K562 (cell line): ENCODE results near the gene SRGAP3. TPM values are rescaled to one million over a fixed set of nuclear protein-coding genes. Genes with fewer than 3 reads are reported as not detected.

Experiments
- ATAC-seq: fragments of 200-7000 bp; cut with Tn5 transposase; 3 replicates; pipeline ENCODE4 v1.9.1; 2020; ENCODE audit warnings: moderate library complexity
- BruUV-seq: library from RNA; stranded (reverse); fragments of 400-500 nt; replicated peaks from 2 replicates; lab custom pipeline; 2021; lab: Mats Ljungman, UMichigan
- CTCF ChIA-PET: fragments of 300-600 bp; formaldehyde crosslinking; extraction: SDS; loops from one replicate; lab custom pipeline; 2021; ENCODE audit warnings: low intra/inter-chr PET ratio; lab: Yijun Ruan, JAX
- POLR2A ChIA-PET: fragments of 300-600, 350-650 bp; sonication (Branson Sonifier 250); formaldehyde crosslinking; extraction: SDS; loops from one replicate; lab custom pipeline; 2021; ENCODE audit warnings: antibody characterized with exemption, inconsistent platforms; lab: Yijun Ruan, JAX
- DNase-seq, 4 experiments: peaks; one replicate each; pipeline versions ENCODE4 v3.0.0 to v3.0.0-alpha.2; 2011 to 2018; ENCODE audit warnings: low spot score in 3 of 4, mixed read lengths in 3 of 4; ENCODE audit errors: extremely low read depth in 1 of 4
- FAIRE-seq: peaks from 2 replicates; lab custom pipeline; 2011; peaks lifted over from hg19 to GRCh38; lab: Jason Lieb, UNC
- H2AFZ ChIP-seq: 2 replicates; pipeline ENCODE4 v1.6.0; 2011; ENCODE audit warnings: low read depth, low read length, control low read depth, inconsistent platforms
- H3K27ac ChIP-seq: fragments of 200-600 bp; 3 replicates; pipeline ENCODE4 v1.8.0; 2011; ENCODE audit warnings: low read depth, mild to moderate bottlenecking, control low read depth, inconsistent platforms, low read length, moderate library complexity, mixed read lengths; ENCODE audit errors: extremely low read depth
- H3K27me3 ChIP-seq, 2 experiments: fragments of 300-600 bp in 1 of 2; 2 replicates in 1 of 2; 3 replicates in 1 of 2; pipeline versions ENCODE4 v1.6.0 to v1.8.0; 2011; ENCODE audit warnings: inconsistent platforms in 2 of 2, low read length in 2 of 2, mild to moderate bottlenecking in 1 of 2, mixed read lengths in 1 of 2, moderate library complexity in 1 of 2; ENCODE audit not compliant: control insufficient read depth in 2 of 2, insufficient read depth in 2 of 2
- H3K36me3 ChIP-seq: fragments of 300-600 bp; 3 replicates; pipeline ENCODE4 v1.8.0; 2011; ENCODE audit warnings: mild to moderate bottlenecking, low read length, inconsistent platforms; ENCODE audit not compliant: control insufficient read depth, insufficient read depth
- H3K4me1 ChIP-seq, 2 experiments: fragments of 200-600 bp in 1 of 2; replicated peaks in 1 of 2; 2 replicates in 1 of 2; 3 replicates in 1 of 2; pipeline versions ENCODE4 v1.5.1 to v1.8.0; 2011; ENCODE audit warnings: inconsistent platforms in 2 of 2, low read length in 2 of 2, mild to moderate bottlenecking in 1 of 2, mixed read lengths in 1 of 2, moderate library complexity in 1 of 2; ENCODE audit not compliant: control insufficient read depth in 2 of 2, insufficient read depth in 2 of 2
- H3K4me2 ChIP-seq: 2 replicates; pipeline ENCODE4 v1.6.1; 2011; ENCODE audit warnings: low read length, control low read depth, inconsistent platforms, mixed read lengths; ENCODE audit not compliant: insufficient read depth
- H3K4me3 ChIP-seq: fragments of 200-600 bp; sonication (generic), shearing (Covaris generic); 2 replicates; pipeline ENCODE4 v1.5.1; 2016; ENCODE audit warnings: control low read depth, inconsistent platforms
- H3K79me2 ChIP-seq: fragments of 200-600 bp; 3 replicates; pipeline ENCODE4 v1.8.0; 2011; ENCODE audit warnings: low read length, inconsistent platforms; ENCODE audit not compliant: control insufficient read depth, insufficient read depth
- H3K9ac ChIP-seq, 2 experiments: 2 replicates each; pipeline versions ENCODE4 v1.6.0 to v1.6.1; 2011; ENCODE audit warnings: low read depth in 2 of 2, low read length in 2 of 2, control low read depth in 1 of 2, inconsistent platforms in 1 of 2, mild to moderate bottlenecking in 1 of 2, mixed read lengths in 1 of 2; ENCODE audit not compliant: insufficient read depth in 1 of 2
- H3K9me1 ChIP-seq: one replicate; pipeline ENCODE4 v1.6.0; 2011; ENCODE audit warnings: inconsistent platforms, mild to moderate bottlenecking, low read length, moderate library complexity; ENCODE audit not compliant: control insufficient read depth, insufficient read depth
- H3K9me3 ChIP-seq: replicated peaks from 2 replicates; pipeline ENCODE4 v1.5.1; 2011; ENCODE audit warnings: low read depth, low read length, inconsistent platforms; ENCODE audit not compliant: control insufficient read depth, insufficient read depth
- H4K20me1 ChIP-seq: replicated peaks from 2 replicates; pipeline ENCODE4 v1.6.1; 2011; ENCODE audit warnings: low read length, inconsistent platforms, mixed read lengths; ENCODE audit not compliant: control insufficient read depth, insufficient read depth
- BCL6 ChIP-seq: fragments of 250-450 bp; sonication (Bioruptor Pico); IDR thresholded peaks from 2 replicates; pipeline ENCODE4 v1.4.0; 2020
- COPS2 ChIP-seq: fragments of 450-650 bp; conservative IDR thresholded peaks from 2 replicates; pipeline ENCODE4 v1.6.1; 2016; ENCODE audit warnings: mild to moderate bottlenecking, moderate library complexity
- JUND ChIP-seq, 2 experiments: IDR thresholded peaks; 2 replicates in 1 of 2; 3 replicates in 1 of 2; pipeline ENCODE4 v1.6.1; 2011; ENCODE audit warnings: borderline replicate concordance in 2 of 2, low read depth in 2 of 2, low read length in 2 of 2, improper control_type of control experiment in 1 of 2, missing biosample characterization in 1 of 2, missing genetic modification characterization in 1 of 2, missing genetic modification reagents in 1 of 2
- SMAD3 ChIP-seq: fragments of 450-650 bp; formaldehyde crosslinking; conservative IDR thresholded peaks from 2 replicates; pipeline ENCODE4 v1.4.0; 2020; ENCODE audit warnings: mild to moderate bottlenecking
- TRIM24 ChIP-seq, 2 experiments: fragments of 450-650 bp; IDR thresholded peaks; 2 replicates each; pipeline ENCODE4 v1.6.1; 2016
- ZFP1 ChIP-seq: fragments of 450-650 bp; formaldehyde crosslinking; IDR thresholded peaks from 2 replicates; pipeline ENCODE4 v1.4.0; 2020; ENCODE audit warnings: mild to moderate bottlenecking, mixed read lengths
- ZKSCAN1 ChIP-seq: fragments of 150-350 bp; IDR thresholded peaks from 2 replicates; pipeline ENCODE4 v1.6.1; 2016; ENCODE audit warnings: low read depth, low read length
- ZNF146 ChIP-seq: IDR thresholded peaks from one replicate; pipeline ENCODE4 v1.6.1; 2018; ENCODE audit warnings: missing compliant biosample characterization; ENCODE audit not compliant: unreplicated experiment
- WGBS: fragments of 100-300 bp; shearing (Covaris generic); methylation state at CpG from one replicate; pipeline ENCODE4 v1.1.6; 2016; ENCODE audit warnings: low coverage, mixed read lengths; ENCODE audit not compliant: insufficient coverage; ENCODE audit errors: missing lambda C conversion rate; 5-methylcytosine and 5-hydroxymethylcytosine counted together
- in situ Hi-C: fragments of 300-500 bp; cut with MboI; formaldehyde crosslinking; loops from 4 replicates; pipeline ENCODE4 v1.15.0; 2018; ENCODE audit warnings: inconsistent platforms, mixed read lengths
- intact Hi-C: fragments of 100-400 bp; cut with micrococcal nuclease; formaldehyde crosslinking; loops from 2 replicates; pipeline ENCODE4 v1.14.2; 2022
- polyA plus RNA-seq, 8 experiments: library from polyadenylated mRNA; depleted of rRNA in 4 of 8; stranded (reverse) in 5 of 8; unstranded in 3 of 8; fragments of >200 nt; fragmentation: Nextera tagmentation in 2 of 8; fragmentation: Illumina TruSeq in 1 of 8; extraction: Ambion mirVana in 2 of 8; extraction: Trizol in 1 of 8; gene quantifications; 2 replicates each; pipeline versions ENCODE4 v1.2.1 to v1.2.3, GENCODE V29; 2011 to 2014; ENCODE audit warnings: inconsistent platforms in 1 of 8, missing spikeins in 1 of 8
- total RNA-seq, 7 experiments: library from RNA; depleted of rRNA in 6 of 7; stranded (reverse); fragments of >200 nt in 6 of 7; fragmentation: Illumina TruSeq in 2 of 7; extraction: Trizol in 2 of 7; gene quantifications; 2 replicates each; pipeline versions ENCODE4 v1.2.1 to v1.2.3, GENCODE V29; 2011 to 2021; ENCODE audit warnings: low replicate concordance in 1 of 7
- TF ChIP-seq, protein P1 (sequence below): sonication (generic); formaldehyde crosslinking; IDR thresholded peaks from 2 replicates; pipeline ENCODE4 v1.8.0; 2022; ENCODE audit warnings: missing genetic modification reagents, mild to moderate bottlenecking, borderline replicate concordance
- TF ChIP-seq, protein P2 (sequence below): fragments of 450-650 bp; IDR thresholded peaks from 2 replicates; pipeline ENCODE4 v1.6.1; 2017; ENCODE audit warnings: mild to moderate bottlenecking, moderate library complexity
- TF ChIP-seq, protein P3 (sequence below): fragments of 250-450 bp; sonication (Bioruptor Pico); IDR thresholded peaks from 2 replicates; pipeline ENCODE4 v1.5.1; 2021; ENCODE audit warnings: mild to moderate bottlenecking
- TF ChIP-seq, protein P4 (sequence below), 2 experiments: fragments of 450-650 bp in 1 of 2; sonication (generic) in 1 of 2; formaldehyde crosslinking in 1 of 2; IDR thresholded peaks in 1 of 2; conservative IDR thresholded peaks in 1 of 2; 2 replicates each; pipeline versions ENCODE4 v1.6.1 to v1.8.1; 2016 to 2023; ENCODE audit warnings: mild to moderate bottlenecking in 2 of 2, moderate library complexity in 2 of 2, inconsistent platforms in 1 of 2, missing genetic modification reagents in 1 of 2
- TF ChIP-seq, protein P5 (sequence below): fragments of 450-650 bp; IDR thresholded peaks from 2 replicates; pipeline ENCODE4 v1.6.1; 2016; ENCODE audit warnings: borderline replicate concordance

SRGAP3 gene
- total and polyA plus RNA-seq, 9 of the 15 experiments (the other 6 are each of a cell fraction or from before 2014, with no cell fraction given) = 0.11 to 0.85 (median 0.35) TPM; not detected in 2

DNA sequence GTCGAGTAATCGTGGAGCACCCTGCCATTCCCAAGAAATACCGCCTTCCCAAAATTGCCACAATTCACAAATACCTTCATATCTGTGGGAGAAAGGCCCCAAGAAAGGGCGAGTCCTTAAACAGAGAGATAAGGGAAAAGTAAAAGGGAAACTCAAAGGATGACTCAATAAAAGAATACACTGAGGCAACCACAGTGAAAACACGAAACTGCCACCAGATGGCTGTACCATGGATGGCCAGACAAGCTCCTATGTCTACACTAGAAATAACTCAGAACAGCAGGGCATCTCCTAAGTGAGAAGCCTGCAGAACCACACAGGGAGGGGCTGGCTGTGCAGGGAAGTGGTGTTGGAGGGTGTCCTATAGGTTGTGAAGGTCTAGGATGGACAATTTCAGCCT is 25.0 kb downstream of the SRGAP3 start:
- H3K27ac ChIP-seq = no peak overlapping the region
- peaks cover 0 to 6% of the 10 kb centered on the region in 2 experiments; a peak in 2 of 5 replicates for H3K4me1 ChIP-seq
- H3K27me3 ChIP-seq = peaks cover 15 to 56% of the 10 kb centered on the region in 2 experiments
- H3K36me3 ChIP-seq = no peaks in the 10 kb centered on the region
- no peak for DNase-seq
- no peak overlapping the region for H3K4me3 ChIP-seq
- no peaks in the 10 kb centered on the region for H3K9me3 ChIP-seq
- 0% methylated on average over 5 of the region's 5 CpGs for WGBS
- intact Hi-C loops (loop anchor here (5.0 kb wide), 1 partner anchor 78 kb away; no protein-coding TSS in a partner anchor), in situ Hi-C loops (no loop called here)
- ChIA-PET CTCF (no interaction called here), POLR2A (interaction anchor here (0.5 to 1.5 kb wide), 6 partner anchors 9 to 433 kb away, joined by 3 to 4 read pairs (median 3); no protein-coding TSS in a partner anchor)
- BruUV-seq = no TSS peak
- H3K79me2 ChIP-seq = no peaks in the 10 kb centered on the region
- H2AFZ ChIP-seq = no peak overlapping the region
- no peaks in the 10 kb centered on the region for H3K9me1 ChIP-seq
- no peak overlapping the region for H3K4me2 ChIP-seq
- peak; percentile 78 for ATAC-seq
- H4K20me1 ChIP-seq = no peaks in the 10 kb centered on the region; the same call in 1 of the 2 replicates
- H3K9ac ChIP-seq = no peak overlapping the region
- no peak for FAIRE-seq
- TF ChIP-seq, protein P1, sequence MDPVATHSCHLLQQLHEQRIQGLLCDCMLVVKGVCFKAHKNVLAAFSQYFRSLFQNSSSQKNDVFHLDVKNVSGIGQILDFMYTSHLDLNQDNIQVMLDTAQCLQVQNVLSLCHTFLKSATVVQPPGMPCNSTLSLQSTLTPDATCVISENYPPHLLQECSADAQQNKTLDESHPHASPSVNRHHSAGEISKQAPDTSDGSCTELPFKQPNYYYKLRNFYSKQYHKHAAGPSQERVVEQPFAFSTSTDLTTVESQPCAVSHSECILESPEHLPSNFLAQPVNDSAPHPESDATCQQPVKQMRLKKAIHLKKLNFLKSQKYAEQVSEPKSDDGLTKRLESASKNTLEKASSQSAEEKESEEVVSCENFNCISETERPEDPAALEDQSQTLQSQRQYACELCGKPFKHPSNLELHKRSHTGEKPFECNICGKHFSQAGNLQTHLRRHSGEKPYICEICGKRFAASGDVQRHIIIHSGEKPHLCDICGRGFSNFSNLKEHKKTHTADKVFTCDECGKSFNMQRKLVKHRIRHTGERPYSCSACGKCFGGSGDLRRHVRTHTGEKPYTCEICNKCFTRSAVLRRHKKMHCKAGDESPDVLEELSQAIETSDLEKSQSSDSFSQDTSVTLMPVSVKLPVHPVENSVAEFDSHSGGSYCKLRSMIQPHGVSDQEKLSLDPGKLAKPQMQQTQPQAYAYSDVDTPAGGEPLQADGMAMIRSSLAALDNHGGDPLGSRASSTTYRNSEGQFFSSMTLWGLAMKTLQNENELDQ (CRISPR knock-in tag) = no peak
- TF ChIP-seq ZFP1 (no peak), ZKSCAN1 (no peak), COPS2 (no peak), BCL6 (CRISPR knock-in tag) (no peak), ZNF146 (CRISPR knock-in tag) (no peak), TRIM24 (IDR thresholded peaks at IDR 0.05) (peak in 1 of 2 experiments; percentile 50; a peak in 2 of 4 replicates), SMAD3 (CRISPR knock-in tag) (no peak), JUND (IDR thresholded peaks at IDR 0.05; ENCODE audit: borderline replicate concordance, low read depth, low read length) (peak; percentile 37; the same call in 1 of the 2 replicates), JUND (tag; IDR thresholded peaks at IDR 0.05; ENCODE audit: borderline replicate concordance, low read depth, low read length) (peak; percentile 66; the same call in 2 of the 3 replicates)
- TF ChIP-seq, protein P2, sequence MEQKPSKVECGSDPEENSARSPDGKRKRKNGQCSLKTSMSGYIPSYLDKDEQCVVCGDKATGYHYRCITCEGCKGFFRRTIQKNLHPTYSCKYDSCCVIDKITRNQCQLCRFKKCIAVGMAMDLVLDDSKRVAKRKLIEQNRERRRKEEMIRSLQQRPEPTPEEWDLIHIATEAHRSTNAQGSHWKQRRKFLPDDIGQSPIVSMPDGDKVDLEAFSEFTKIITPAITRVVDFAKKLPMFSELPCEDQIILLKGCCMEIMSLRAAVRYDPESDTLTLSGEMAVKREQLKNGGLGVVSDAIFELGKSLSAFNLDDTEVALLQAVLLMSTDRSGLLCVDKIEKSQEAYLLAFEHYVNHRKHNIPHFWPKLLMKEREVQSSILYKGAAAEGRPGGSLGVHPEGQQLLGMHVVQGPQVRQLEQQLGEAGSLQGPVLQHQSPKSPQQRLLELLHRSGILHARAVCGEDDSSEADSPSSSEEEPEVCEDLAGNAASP = no peak
- TF ChIP-seq, protein P3, sequence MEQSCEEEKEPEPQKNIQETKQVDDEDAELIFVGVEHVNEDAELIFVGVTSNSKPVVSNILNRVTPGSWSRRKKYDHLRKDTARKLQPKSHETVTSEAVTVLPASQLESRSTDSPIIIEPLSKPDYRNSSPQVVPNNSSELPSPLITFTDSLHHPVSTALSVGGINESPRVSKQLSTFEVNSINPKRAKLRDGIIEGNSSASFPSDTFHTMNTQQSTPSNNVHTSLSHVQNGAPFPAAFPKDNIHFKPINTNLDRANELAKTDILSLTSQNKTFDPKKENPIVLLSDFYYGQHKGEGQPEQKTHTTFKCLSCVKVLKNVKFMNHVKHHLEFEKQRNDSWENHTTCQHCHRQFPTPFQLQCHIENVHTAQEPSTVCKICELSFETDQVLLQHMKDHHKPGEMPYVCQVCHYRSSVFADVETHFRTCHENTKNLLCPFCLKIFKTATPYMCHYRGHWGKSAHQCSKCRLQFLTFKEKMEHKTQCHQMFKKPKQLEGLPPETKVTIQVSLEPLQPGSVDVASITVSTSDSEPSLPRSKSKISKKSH (CRISPR knock-in tag) = no peak
- TF ChIP-seq, protein P4, sequence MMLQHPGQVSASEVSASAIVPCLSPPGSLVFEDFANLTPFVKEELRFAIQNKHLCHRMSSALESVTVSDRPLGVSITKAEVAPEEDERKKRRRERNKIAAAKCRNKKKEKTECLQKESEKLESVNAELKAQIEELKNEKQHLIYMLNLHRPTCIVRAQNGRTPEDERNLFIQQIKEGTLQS (IDR thresholded peaks at IDR 0.05) = peak; percentile 73; the same call in 1 of the 2 replicates
- TF ChIP-seq, protein P4 (CRISPR knock-in tag; conservative IDR thresholded peaks at IDR 0.05) = no peak
- TF ChIP-seq, protein P5, sequence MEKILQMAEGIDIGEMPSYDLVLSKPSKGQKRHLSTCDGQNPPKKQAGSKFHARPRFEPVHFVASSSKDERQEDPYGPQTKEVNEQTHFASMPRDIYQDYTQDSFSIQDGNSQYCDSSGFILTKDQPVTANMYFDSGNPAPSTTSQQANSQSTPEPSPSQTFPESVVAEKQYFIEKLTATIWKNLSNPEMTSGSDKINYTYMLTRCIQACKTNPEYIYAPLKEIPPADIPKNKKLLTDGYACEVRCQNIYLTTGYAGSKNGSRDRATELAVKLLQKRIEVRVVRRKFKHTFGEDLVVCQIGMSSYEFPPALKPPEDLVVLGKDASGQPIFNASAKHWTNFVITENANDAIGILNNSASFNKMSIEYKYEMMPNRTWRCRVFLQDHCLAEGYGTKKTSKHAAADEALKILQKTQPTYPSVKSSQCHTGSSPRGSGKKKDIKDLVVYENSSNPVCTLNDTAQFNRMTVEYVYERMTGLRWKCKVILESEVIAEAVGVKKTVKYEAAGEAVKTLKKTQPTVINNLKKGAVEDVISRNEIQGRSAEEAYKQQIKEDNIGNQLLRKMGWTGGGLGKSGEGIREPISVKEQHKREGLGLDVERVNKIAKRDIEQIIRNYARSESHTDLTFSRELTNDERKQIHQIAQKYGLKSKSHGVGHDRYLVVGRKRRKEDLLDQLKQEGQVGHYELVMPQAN = no peak
